RWPE1 (cell line): ENCODE data around the gene STARD13.

Experiments used
- CTCF ChIA-PET: fragments of 350-600 bp; sonication (Branson Sonifier 250); formaldehyde crosslinking; extraction: SDS; loops from one replicate; lab custom pipeline; 2021; lab: Yijun Ruan, JAX
- POLR2A ChIA-PET: fragments of 400-600 bp; formaldehyde crosslinking; extraction: SDS; loops from one replicate; lab custom pipeline; 2020; ENCODE audit warnings: antibody characterized with exemption; ENCODE audit not compliant: low non-redundant PET; lab: Yijun Ruan, JAX
- DNase-seq: peaks from one replicate; pipeline ENCODE4 v3.0.0; 2012; ENCODE audit warnings: low spot score
- H3K27ac ChIP-seq: fragments of 450-650 bp; 2 replicates; pipeline ENCODE4 v1.5.1; 2017
- CTCF ChIP-seq: fragments of 450-650 bp; conservative IDR thresholded peaks from 2 replicates; pipeline ENCODE4 v1.5.1; 2017; ENCODE audit warnings: low read depth, mild to moderate bottlenecking

The STARD13 gene

GRCh38 chr13:33195693-33196464, 89.7 kb downstream of the STARD13 start:
- TF ChIP-seq CTCF = no peak
- DNase-seq = no peak
- no peak overlapping the region for H3K27ac ChIP-seq
- CTCF ChIA-PET = interaction anchor here (0.6 kb wide), 1 partner anchor 775 kb away, joined by 3 read pairs; no protein-coding TSS in a partner anchor
- POLR2A ChIA-PET = no interaction called here

GRCh38 chr13:33194820-33195692, 90.5 kb downstream of the STARD13 start:
- no peak overlapping the region for H3K27ac ChIP-seq
- TF ChIP-seq CTCF = no peak
- ChIA-PET POLR2A (no interaction called here), CTCF (interaction anchor here (0.6 kb wide), 2 partner anchors 68 to 774 kb away, joined by 3 to 4 read pairs; no protein-coding TSS in a partner anchor)
- DNase-seq = no peak

GRCh38 chr13:33193428-33193974, 92.1 kb downstream of the STARD13 start:
- no peak for TF ChIP-seq CTCF
- ChIA-PET CTCF (no interaction called here), POLR2A (no interaction called here)

GRCh38 chr13:33191425-33192210, 93.9 kb downstream of the STARD13 start:
- ChIA-PET CTCF (interaction anchor here (0.6 to 0.7 kb wide), 3 partner anchors 71 to 1952 kb away, joined by 3 to 7 read pairs (median 3); no protein-coding TSS in a partner anchor), POLR2A (no interaction called here)
- DNase-seq = no peak
- no peak overlapping the region for H3K27ac ChIP-seq
- TF ChIP-seq CTCF = no peak

More at GRCh38 chr13:33193428-33193974, 92.1 kb downstream of the STARD13 start:
- H3K27ac ChIP-seq = no peak overlapping the region
- no peak for DNase-seq

- no peak overlapping the region for H3K27ac ChIP-seq
These were observed 96.1 kb downstream of the STARD13 start for GRCh38 chr13:33189470-33189869.

More at GRCh38 chr13:33189470-33189869, 96.1 kb downstream of the STARD13 start:
- DNase-seq = no peak
- ChIA-PET POLR2A (no interaction called here), CTCF (no interaction called here)
- no peak for TF ChIP-seq CTCF
